ENCODE results near the gene PGM2L1.
"Not testable (repeated sequence)": the region's sequence is repeated elsewhere in the genome, so short reads cannot be mapped to it uniquely, and the experiment has no call there.

PGM2L1 gene

DNA sequence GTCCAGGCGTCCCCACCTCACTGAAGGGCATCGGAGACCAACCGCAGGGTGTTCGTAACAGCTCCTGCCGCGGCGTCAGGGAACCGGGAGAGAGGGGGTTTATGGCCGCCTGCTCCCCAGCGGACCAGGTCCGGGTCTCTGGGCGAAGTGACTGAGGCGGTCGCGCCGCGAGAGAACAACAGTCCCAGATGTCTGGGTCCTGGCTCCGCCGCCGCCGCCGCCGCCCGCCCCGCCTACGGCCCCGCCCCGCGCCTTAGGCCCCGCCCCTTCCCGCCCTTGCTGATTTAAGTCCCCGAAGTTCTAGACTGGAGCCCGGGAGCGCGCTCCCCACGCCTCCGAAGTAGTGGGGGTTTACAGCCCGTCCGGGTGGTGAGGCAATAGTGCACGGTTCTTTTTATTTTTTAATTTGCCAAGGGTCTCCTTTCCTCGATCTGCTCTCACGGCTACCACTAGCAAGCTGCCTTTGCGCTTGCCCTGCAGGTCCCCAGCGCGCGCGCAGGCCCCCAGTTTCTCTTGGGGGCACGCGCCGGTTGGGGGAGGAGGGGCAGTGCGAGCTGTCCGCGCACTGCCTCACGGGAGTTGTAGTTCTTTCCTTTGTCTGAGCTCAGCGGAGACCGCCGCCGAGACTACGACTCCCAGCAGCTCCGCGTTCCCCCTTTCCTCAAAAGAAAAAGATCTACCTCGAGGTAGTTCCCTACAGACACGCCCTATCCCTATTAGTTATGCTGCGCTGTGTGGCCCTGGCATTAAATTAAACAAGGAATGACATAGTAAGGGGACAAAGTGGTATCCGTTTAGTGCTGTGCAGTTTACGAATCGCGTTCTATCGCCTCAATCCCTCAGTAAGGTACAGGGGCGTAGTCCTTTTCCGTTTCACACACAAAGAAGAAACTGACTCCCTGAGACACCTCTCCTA, at the start of gene PGM2L1:
Gene PGM2L1, minus strand, starts transcription at position 190 of the 916 bp plus-strand sequence. CDS start 272 bp downstream, outside the sequence.
- DNase-seq (ENCODE audit: low spot score), result peak; percentile 96

DNA sequence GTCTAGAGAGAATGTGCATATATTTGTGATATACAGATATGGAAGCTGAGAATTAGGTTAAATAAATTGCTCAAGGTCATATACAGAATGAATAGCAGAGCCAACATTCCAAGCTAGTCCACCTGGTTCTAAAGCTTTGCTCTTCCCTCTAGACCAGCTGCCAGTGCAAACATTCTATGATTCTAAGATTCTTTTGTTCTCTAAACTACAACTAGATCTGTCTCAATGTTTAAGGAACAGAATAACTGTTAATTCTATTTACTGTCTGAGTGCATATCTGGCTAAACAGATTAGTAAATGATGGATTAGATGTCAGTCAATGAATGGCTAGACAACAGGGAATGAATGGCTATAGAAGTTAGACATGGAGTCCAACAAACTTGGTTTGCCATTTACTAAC, 49.5 kb upstream of the PGM2L1 start:
- DNase-seq (ENCODE audit: low spot score), result no peak

DNA sequence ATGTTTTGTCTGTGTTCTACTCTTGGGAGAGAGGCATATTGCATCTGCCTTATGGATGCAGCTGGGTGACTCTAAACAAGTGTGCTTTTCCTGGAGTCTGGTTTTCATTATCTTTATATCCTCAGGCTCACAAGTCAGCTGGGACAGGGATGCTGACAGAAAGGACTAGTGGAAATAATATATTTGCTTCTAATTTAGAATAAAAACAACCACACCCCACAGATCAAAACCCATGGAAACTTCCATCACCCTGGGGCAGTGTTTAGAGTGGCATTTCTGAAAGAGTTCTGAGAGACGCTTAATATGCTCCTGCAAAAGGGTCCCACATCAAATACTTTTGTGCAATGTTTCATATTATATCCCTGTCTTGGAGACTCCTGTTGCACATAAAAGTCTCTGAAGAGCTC, 48.3 kb upstream of the PGM2L1 start:
- no peak for DNase-seq (ENCODE audit: low spot score)

DNA sequence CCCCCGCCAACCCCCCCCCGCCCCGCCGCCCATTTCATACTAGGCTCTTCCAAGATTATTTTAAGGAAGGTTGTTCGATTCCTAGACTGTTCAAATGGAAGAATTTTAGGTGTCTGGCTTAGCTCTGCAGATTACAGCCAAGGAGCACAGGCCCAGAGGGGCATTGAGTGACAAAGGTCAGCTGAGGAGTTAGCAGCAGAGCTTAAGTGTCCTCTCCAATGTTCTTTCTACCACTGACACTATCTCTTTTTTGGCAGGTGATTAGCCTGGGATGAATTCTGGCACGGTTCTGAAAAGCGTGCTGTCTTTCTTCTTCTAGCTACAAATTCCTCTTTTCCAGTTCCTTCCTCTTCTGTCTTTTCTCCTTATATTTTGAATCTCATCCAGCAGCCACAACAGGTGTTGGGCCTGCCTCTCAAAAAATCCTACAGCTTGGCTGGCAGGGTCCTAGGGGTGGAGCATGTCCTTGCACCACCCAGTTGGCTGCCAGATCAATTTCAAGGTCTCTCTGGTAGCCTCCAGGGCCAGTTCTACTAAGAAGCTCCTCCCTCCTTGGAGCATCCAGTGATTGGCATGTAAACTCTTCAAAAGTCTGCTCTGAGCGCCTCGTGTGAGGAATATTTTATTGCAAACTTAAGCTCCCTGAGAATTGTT, 46.1 kb upstream of the PGM2L1 start:
- no peak for DNase-seq (ENCODE audit: low spot score)

DNA sequence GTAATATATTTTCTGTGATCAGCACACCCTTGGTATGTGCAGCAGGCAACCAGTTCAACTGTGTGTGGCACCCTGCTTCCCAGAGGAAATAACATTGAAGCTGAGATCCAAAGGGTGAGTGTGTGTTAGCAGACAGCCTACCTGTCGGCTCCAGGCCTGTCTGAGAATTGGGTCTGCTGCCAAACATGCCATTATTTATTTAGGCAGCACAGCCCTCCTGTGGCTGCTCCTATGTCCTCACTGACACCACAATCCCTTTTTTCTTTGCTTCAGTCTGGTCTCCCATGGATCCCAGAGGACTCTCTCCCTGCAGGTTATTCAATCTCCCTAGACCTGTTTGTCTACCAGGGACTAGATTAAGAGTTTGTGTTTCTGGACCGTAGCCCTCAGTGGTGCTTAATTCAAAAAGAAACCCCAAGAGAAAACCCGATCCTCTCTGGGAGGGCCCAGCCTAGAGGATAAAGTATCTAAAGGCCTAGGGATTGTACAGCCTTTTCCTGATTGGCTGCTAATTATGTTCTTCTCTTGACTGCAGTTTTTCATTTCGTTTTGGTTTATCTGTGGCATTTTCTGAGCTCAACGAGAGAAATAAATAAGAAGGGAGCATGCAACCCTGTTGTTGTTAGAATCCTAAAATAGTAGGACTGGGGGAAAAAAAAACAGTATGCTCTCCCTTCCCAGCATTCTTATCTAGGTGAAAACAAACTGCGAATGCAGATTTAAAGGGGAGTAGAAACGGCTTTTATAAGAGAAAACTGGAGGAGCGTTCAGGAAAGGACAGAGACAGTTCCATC, 45.0 kb upstream of the PGM2L1 start:
- no peak for DNase-seq (ENCODE audit: low spot score)

DNA sequence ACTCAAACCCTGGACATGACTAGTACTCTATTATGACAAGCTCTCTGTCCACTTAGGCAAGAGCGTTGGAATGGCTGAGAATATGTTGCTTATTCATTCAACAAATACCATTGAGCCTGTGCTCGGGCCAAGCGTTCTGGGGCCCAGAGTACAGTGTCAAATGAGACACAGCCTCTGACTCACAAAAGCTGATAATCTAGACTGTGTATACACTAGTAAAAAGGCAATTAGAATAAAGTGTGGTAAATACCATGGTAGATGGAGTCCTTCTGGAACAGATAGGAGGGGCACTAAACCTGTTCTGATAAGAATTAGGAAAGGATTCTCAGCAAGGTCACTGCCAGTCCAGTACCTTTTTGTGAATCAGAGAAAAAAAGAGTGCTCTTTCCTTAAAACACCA, 44.4 kb upstream of the PGM2L1 start:
- DNase-seq (ENCODE audit: low spot score), result no peak

DNA sequence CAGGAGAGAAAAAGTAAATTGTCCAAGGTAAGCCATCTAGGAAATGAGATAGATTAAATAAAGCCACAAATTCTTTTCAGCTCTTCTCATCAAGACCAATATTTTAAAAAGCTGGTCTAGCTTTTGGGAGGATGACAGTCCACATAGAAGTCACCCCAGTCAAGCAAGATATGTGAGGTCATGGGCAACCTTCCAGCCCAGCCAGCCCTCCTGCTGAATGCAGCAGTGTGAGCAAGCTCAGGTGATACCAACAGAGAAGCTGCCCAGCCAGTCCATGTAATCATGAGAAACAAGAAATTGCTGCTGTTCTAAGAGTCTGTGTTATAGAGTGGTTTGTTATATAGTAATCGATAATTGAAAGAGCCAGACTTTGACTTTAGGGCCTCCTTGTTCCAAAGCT, 40.4 kb upstream of the PGM2L1 start:
- DNase-seq (ENCODE audit: low spot score), result no peak

DNA sequence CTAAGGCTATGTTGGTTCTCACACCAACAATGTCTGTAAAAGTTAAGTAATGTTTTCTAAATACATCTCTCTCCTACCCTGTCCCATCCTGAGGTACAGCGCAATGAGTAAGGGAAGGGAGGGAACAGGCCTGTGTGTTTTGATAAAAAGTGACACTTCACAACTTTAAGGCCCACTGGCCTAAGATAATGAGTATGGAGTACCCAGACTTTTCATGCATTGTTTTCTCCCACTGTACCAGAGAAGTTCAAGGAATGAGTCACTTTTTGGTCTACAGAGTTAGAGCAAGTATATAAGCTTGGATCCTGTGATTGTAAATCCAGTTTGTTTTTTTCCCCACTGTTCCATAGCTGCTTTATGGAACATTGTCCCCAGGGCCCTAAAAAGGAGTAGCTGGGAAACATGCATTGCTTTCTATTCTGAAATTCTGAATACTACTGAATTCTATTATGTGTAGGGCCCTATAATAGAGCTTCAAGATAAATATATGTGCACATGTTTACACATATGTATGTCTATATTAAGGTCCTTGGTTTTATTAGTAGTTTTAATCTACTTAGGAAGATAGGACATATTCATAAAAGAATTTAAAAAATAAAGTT, 39.3 kb upstream of the PGM2L1 start:
- no peak for DNase-seq (ENCODE audit: low spot score)

DNA sequence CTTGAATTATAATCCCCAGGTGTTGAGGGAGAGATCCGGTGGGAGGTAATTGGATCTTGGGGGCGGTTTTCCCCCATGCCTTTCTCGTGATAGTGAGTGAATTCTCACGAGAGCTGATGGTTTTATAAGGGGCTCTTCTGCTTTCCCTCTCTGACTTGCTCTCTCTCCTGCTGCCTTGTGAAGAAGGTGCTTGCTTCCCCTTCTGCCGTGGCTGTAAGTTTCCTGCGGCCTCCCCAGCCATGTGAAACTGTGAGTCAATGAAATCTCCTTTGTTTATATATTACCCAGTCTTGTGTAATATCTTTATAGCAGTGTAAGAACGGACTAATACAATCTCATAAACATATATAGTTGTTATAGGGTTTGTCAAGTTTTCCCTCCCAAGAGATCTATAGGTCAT, 36.3 kb upstream of the PGM2L1 start:
- no peak for DNase-seq (ENCODE audit: low spot score)

DNA sequence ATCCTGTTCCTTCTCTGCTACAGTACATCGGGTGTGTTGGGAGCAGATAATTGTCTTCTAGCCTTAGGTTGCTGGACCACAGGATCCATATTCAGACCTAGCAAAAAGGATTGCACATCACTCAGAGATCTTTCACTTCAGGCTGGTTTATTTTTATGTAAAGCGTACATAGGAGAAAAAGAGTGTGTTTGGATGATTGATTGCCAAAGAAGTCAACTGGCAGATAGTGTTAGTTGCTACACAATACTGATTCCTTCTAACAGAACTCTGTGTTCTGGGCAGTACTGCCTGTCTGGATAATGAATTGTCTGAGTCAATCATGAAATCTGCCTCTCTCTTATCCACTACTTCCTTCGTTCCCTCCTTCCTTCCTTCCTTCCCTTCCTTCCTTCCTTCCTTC, 31.0 kb upstream of the PGM2L1 start:
- DNase-seq (ENCODE audit: low spot score), result no peak

DNA sequence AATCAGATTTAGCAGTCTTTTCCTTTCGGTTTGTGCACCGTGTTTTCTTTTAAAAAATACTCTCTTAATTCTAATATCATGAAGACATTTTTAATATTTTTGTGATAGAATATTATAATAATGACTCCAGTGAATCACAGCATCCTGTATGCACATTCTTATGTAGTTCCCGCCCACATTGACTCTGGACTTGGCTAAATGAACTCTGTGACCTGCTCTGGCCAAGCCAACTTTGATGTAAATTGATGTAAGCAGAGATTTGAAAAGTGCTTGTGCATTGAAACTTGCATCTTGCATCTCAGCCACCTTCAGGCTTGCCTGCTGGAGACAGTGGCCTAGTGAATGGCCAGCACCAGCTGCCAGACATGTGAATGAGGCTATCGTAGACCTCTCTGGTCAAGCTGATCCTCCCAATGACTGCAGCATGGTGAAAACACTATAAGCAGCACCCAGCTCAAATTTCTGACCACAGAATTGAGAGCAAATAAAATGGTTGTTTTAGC, 29.2 kb upstream of the PGM2L1 start:
- no peak for DNase-seq (ENCODE audit: low spot score)

DNA sequence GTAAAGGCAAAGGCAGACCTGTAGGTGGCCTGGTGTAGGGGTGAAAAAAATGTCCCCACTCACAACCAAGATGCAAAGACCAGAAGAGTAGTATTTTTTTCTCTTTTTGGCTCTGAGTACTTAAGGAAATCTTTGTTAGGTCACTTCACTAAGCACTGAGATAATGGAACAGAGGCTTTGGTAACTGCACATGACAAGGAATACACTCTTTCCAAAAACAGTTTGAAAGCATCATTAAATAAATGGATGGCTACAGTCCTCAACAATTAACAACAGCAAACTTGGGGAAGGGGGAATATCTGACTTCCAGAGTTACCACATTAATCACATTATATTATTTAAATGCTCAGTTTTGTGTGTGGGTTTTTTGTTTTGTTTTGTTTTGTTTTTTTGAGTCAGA, 26.9 kb upstream of the PGM2L1 start:
- DNase-seq (ENCODE audit: low spot score), result no peak

DNA sequence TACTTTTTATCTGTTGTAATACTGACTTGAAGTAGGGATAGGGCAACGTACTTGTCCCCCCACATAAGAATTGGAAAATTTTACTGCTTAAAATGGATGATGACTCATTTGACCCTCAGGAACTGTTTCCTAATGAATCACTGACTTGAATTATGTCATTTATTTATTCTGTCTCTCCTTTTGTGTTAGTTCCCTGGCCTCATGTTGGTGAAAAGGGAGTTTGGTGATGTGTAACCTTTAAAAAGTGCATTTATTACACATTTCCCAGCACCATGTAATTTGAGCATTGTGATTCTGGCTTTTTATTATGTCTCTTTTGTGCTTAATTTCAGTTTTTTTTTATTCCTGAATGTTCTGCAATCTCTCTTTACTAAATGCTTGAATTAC, 20.3 kb upstream of the PGM2L1 start:
- peak; percentile 61 for DNase-seq (ENCODE audit: low spot score)

DNA sequence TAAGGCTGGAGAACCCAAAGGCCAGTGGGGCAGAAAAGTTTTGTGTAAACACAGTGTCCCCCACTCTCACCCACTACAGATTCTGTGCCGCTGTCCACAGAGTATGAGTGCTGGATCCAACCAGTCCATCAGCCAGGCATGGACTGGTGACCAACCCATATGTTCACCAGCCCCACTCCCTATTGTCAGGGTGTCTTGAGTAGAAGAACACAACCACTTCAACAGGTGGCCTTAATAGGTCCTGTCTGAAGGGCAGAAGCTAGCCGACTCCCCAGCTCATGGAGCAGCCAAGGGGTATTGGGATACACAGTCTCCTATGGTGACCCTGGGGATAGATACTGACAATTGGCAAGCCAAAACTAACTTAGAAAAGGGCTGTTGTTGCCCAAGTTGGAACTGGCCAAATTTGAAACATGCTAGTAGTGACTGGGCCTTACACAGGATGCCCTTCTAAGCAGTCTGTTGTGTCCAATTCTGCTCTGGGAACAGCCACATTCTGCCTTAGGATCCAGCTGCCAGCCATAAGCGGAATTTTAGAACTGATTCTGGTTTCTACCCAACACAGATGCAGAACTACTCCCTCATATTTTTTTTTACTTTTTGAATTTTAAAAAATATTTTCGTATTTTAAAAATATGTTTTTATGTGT, 19.8 kb upstream of the PGM2L1 start:
- DNase-seq (ENCODE audit: low spot score), result peak; percentile 28

DNA sequence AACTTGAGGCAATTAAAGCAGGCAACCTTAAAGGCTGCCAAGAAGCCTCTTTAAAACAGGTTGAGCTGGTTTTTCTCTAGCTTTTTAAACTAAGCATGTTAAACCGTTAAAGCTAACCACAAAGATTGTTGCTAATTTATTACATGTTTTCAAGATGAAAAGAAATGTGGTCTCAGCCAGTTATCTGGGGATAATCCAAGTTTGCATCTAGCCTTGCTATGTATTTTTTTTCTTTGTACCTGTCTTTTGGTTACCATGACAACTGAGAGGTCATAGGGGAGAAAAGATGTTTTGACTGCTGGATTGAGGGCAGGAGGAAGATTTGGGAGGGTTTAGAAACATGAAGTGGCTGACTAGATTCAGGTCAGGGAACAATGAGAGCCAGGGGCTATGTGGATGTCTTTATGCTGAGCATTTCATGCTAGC, 19.2 kb upstream of the PGM2L1 start:
- DNase-seq (ENCODE audit: low spot score), result no peak

DNA sequence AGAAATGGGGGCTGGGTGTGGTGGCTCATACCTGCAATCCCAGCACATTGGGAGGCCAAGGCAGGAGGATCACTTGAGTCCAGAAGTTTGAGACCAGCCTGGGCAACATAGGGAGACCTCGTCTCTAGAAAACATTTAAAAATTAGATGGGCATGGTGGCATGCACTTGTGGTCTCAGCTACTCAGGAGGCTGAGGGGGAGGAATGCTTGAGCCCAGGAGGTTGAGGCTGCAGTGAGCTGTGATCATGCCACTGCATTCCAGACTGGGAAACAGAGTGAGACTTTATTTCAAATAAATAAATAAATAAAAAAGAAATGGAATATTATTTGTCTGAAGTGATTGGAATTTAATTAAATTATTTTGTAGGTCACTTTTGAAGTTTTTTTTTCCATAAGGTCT, 18.7 kb upstream of the PGM2L1 start:
- DNase-seq (ENCODE audit: low spot score), result not testable (repeated sequence)

DNA sequence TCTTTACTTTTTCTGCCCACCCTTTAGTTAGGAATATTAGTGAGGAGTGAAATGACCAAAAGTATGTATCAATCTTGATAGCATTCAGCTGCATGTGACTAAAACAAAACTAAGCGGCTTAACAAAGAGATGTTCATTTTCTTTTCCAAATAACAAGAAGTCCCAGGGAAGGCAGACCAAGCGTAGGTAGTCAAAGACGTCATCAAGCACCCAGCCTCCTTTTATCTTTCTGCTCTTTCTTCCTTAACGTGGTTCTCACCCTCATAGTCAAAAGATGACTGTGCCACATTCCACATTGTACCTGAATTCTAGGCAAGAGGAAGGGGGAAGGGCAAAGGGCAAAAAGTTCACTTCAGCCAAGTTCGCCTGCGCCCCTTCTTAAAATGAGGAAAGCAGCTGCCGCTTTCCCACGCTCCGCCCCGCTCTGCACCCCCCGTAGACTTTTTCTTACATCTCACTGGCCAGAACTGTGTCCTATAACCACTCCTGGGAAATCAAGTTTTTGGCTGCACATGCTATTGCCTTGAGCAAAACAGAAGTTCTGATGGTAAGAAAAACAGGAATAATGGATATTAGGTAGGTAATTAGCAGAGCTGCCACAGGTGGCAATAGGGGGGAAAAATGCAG, 14.6 kb upstream of the PGM2L1 start:
- DNase-seq (ENCODE audit: low spot score), result no peak

DNA sequence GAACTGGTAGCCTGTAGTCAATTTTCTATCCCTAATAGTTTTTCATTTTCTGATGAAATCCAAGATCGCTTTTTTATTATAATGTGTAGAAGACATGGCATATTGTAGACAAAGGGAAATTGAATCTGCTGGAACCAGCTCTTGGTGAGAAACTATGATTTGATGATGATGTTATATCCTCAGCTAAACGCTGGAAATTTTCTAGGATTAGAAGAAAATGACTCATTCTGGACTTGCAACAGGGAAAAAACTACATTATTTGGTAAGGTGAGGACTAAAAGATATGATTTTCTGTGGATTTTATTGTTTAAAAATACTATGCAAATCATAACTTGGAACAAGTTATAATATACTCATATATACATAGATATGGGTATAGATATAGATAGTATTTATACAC, 14.1 kb upstream of the PGM2L1 start:
- DNase-seq (ENCODE audit: low spot score), result no peak

DNA sequence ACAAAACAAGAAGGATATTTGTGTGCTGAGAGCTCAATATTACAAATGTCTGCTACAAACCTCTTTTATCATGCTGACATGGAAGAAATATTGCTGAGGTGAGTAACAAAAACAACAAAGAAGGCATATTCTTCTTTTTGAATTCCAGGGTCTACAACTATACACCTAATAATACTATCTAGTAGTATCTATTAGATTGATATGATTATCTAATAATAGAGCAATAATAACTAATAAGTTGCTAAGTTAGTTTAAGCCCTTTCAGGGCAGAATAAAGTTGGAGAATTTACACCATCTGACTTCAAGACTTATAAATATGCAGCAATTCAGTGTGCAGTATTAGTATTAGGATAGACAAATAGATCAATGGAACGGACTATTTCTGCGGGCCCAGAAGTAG, 11.4 kb upstream of the PGM2L1 start:
- no peak for DNase-seq (ENCODE audit: low spot score)

DNA sequence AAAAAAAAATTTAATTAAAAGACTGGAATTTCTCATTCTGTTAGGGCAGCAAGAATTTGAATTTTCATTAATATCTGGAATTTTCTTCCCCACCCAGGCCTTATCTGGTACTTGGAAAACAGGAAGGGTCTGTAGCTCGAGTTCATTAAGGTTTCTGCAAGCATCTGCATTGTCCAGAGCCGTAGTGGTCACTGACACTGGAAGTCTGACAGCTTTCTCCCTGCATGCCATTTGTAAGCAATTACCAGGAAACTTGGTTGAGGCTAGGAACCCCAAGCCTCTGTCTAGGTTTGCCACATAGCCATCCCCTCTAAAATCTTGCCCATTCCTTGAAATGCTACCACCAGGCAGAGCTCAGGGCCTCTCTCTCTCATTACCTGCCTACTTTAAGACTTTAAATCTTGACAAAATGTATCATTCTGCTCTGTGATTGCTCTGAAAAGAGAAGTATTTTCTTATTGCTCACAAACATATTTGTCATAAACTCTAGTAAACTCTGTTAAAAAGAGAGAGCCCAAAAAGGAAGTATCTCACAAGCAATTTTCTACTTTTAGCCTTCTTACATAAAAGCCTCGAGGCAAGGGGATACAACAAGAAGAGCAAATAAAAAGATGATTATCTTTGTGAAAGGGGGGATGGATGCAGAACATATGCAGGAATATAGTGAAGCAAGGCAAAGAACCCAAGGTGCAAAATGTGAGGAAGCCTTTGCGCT, 5.5 kb upstream of the PGM2L1 start:
- DNase-seq (ENCODE audit: low spot score), result no peak
